NCI-H146 (cell line): ENCODE results near the gene CHST11.

Experiments
- DNase-seq: peaks from one replicate; lab custom pipeline; 2025; lab: John Stamatoyannopoulos, UW

Gene CHST11

GRCh38 chr12:104503191-104503590, 46.4 kb downstream of the CHST11 start:
- DNase-seq = no peak

- DNase-seq = no peak
These were observed 47.4 kb downstream of the CHST11 start for GRCh38 chr12:104504146-104504545.

- peak; percentile 72 for DNase-seq
These were observed 48.5 kb downstream of the CHST11 start for GRCh38 chr12:104505095-104505818.

DNA sequence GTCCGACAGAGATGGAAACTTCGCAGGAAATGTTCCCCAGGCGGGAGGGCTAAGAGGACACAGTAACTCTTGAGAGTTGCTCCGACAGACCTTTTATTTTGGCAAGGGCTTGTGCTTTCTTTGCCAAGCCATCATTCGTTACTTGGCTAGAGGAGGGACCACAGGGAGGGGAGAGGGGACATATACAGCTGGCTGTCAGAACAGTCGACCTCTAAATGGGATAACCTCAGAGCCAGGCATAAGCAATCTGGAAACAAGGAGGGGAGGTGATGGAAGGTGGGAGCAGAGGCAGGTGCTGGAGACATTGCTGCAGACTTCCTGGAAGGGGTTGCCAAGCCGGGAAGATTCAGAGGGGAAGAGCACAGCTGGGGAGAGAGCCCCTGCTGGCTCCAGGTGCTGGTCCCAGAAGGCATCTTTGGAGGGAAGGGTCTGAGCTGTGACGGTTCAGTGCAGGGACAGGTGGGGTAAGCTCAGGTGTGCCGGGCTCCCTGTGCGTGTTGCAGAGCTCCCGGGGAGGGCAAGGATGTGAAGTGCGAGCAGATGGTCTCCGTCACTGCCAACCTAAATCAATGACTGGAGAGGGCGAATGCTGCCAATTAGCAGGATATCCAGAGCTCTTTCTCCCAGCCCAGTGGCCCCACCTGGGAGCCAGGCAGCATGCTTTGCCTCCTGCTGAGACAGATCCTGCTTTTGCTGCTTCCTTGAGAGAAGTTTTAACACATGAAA, 50.1 kb downstream of the CHST11 start:
- peak; percentile 49 for DNase-seq

DNA sequence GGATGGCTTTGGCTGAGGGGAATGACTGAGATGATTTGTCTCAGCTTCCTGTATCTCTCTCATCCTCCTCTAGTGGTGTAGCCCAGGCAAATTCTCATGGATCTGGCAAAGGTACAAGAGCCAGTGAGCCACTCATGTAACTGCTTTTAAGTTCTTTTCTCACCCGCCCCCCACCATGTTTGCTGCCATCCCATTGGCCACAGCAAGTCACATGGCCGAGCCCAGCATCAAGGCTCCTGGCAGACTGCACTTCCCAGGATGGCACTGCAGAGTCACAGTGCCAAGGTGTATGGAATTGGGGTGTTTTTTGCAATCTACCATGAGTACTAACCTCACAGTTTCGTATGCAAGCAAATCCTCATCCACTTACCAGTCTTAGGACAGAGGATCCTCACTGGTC, 50.9 kb downstream of the CHST11 start:
- no peak for DNase-seq

DNA sequence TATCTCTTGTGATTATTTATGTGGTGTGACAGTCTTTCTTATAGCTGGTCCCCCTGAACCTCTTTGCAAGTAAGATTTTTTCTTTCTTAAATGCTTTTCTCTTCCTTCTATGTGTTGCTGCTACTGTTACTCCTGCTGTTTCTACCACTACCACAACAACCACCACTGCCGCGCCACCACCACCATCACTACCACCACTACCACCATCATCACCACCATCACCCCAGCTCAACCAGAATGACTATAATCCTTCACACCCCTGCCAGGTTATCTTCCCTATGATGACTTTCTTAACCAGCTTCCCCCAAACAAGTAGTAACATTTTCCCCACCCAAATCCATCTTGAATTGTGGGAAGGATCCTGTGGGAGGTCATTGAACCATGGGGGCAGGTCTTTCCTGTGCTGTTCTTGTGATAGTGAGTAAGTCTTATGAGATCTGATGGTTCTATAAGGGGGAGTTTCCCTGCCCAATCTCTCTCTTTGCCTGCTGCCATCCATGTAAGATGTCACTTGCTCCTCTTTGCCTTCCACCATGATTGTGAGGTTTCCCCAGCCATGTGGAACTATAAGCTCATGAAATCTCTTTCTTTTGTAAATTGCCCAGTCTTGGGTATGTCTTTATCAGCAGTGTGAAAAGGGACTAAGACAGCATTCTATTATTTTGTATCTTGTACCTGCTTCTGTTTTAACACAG, 52.2 kb downstream of the CHST11 start:
- no peak for DNase-seq

- no peak for DNase-seq
These were observed 53.6 kb downstream of the CHST11 start for GRCh38 chr12:104510145-104510872.

GRCh38 chr12:104510873-104511440, 54.2 kb downstream of the CHST11 start:
- DNase-seq = no peak

DNA sequence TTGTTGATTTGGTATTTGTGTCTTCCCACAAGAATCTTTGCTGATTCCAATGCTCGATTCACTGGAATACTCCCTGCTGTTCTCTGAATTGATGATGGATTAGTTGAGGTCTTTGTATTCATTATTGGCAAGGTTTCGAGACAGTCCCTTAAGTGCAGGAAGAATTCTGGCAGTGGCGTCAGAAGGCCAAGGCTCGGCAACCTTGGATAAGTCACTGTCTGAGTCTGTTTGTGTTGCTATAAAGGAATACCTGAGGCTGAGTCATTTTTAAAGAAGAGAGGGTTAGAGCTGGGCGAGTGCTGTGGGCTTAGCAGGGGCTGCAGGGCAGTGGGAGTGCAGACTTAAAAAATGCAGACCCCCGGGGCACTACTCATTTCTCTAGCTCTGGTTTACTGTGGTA, 56.9 kb downstream of the CHST11 start:
- no peak for DNase-seq

DNA sequence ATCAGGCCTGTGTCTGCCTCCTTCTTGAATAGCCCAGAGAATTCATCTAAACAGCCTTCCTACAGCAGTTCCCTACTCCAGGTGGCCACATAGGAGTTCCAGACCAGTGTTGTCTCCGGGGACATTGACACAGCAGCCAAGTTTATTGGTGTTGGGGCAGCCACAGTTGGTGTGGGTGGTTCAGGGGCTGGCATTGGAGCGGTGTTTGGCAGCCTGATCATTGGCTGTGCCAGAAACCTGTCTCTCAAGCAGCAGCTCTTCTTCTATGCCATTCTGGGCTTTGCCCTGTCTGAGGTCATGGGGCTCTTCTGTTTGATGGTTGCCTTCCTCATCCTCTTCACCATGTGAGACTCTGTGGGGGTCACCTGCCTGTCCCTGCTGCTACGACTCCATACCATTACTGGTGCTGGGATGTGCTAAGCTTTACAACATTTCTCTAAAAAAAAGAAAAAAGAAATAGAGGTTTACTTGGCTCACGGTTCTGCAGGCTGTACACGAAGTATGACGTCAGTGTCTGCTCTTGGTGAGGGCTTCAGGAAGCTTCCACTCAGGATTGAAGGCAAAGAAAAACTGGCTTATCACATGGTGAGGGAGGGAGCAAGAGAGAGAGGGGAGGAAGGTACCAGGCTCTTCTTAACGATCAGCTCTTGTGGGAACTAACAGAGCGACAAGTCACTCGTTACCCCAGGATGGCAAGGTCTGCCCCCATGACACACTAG, 57.5 kb downstream of the CHST11 start:
- no peak for DNase-seq

GRCh38 chr12:104515899-104516298, 59.2 kb downstream of the CHST11 start:
- no peak for DNase-seq

DNA sequence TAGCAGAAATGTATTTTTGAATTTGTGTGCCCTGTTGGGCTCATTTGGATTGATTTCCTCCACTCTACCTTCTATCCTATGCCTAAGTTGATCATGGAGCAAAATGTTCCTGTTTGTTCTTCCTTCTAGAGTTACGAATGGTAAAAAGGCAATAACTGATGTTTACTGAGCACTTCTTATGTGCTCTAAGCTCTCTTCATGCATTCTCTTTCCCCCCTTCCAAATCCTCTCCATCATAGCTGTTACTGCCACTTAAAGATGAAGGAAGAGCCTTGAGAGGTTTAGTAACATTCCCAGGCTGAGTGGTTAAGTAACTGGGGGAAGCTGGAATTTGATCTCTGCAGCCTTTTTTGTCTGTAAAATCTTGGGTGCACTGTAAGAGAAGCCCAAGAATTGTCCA, 60.1 kb downstream of the CHST11 start:
- no peak for DNase-seq

DNA sequence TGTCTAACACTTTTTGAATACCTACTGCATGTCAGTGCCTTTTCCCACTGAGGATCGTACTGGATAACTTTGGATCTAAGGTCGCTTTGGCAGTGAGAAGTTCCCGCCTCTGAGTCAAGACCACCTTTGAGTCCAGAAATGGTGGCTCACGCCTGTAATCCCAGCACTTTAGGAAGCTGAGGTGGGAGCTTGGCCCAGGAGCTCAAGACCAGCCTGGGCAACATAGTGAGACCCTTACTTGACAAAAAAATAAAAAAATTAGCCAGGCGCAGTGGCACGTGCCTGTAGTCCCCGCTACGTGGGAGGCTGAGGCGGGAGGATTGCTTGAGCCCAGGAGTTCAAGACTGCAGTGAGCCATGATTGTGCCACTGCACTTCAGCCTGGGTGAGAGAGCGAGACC, 61.1 kb downstream of the CHST11 start:
- DNase-seq = no peak

DNA sequence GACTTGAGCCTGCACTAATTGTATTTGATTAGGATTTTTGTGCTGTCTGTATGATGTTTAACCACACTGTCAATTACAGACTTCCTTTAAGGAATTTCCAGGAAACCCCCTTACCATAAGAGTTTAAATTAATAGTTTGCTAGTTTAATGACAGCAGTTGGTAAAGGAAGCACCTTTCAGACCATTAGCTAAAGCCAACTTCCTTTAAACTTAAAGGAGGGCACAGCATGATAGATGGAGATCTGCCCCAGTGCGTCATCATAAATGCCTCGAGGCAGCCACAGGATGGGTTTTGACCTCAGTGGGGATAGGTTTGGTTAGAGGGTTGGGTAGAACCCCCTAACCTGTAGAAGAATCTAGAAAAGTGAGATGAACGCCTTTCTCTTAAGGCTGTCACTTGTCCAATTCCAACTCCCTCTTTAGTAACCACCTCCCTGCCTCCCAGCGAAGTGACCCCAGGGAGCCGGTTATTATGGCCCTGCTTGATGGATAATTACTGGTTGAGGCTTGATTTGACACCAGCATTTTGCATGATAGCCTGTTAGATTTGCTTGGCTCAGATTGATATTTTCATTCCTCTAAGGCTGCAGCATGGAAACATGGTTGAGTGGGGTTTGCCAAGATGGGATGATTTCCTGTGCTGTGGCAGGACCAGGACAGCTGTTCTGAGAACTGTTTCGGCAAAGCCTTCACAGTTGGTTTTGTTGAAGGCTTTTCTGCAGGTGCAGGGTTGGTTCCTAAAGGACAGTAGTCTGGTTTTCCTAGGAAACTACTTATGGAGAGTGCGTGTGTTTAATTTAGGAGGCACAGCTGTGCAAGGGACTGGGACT, 62.7 kb downstream of the CHST11 start:
- DNase-seq = no peak

GRCh38 chr12:104520242-104520900, 63.6 kb downstream of the CHST11 start:
- no peak for DNase-seq

- no peak for DNase-seq
These were observed 65.0 kb downstream of the CHST11 start for GRCh38 chr12:104521731-104522130.

DNA sequence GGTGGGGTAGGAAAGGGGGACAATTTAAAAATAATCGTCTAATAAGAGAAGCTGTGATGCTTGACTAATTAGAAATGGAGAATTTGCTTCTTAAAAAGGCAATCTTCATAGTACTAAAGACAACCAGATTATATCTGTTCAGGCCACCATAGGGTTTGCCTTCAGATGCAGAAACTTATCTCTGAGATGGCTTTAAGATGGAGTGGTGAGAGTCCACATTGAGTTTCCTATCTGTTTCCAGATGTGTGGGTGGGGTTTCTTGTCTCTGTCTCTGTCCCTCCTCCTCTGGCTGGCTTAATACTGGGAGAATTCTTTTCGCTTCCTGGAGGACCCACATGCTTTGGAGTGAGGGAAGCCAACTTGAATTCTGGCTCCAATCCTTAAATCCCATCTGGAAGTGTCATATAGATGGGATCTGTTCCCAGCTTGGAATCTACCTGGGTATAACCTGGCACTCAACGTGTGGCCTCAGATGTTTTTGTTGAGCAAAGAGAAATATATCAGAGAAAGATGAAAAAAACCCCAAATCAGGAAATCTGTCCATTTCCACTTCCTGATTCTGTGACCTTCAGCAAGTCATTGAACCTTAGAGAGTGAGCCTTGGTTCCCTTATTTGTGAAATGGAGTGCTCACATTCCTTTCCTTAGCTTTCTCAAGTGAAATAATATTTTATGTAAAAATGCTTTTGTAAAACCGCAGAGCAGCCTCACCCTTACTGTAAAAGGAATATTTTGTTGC, 66.4 kb downstream of the CHST11 start:
- no peak for DNase-seq

DNA sequence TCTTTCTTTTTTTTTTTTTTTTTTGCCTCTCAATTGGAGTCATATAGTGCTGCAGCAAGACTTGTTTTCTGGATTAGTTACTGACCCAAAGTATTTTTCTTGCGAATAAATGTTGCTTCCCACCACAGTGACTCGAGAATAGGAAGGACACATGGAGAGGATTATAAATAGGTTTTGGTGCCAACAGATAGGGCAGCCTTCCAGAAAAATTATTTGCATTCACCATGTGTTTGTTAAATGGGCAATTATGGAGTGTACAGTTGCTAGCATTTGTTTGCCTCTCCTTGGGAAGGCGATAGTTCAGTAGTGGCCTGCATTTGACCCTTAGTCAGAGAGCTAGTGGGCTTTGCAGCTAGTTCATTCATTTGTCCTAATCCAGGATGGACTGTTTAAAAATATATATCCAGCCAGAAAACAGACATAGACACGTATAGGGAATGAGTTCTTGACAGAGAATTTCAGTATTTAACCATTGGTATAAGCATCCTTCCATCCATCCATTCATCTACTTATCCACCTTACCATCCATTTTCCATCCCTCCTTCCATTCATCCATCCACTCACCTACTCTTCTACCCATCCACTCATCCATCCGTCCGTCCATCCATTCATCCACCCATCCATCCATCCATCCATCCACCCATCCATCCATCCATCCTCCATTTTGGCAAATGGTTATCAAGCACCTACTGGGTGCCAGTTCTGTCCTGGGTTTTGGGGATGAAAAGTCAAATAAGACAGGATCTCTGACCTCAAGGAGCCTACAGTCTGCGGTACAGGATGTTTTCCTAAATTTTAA, 67.5 kb downstream of the CHST11 start:
- no peak for DNase-seq
